Regular cardiac myocyte (primary cell): ENCODE results near the gene CAPG. TPM values are rescaled to one million over a fixed set of nuclear protein-coding genes. Genes with fewer than 3 reads are reported as not detected.

ENCODE experiments used
- total RNA-seq: library from RNA; depleted of rRNA; stranded (reverse); fragments of >200 nt; gene quantifications from 2 replicates; pipeline ENCODE4 v1.2.3, GENCODE V29; 2014

CAPG gene
- total RNA-seq = 22.8 and 28.4 TPM in 2 replicates

GRCh38 chr2:85409845-85410583 lies at the start of gene CAPG:
Gene CAPG, minus strand, starts transcription at chr2:85410366. Its CDS starts 8,221 bp downstream, at chr2:85402145.

GRCh38 chr2:85418132-85419008 lies 8.2 kb upstream of the CAPG start, which contains the start of gene SH2D6:
Gene SH2D6, plus strand, starts transcription at chr2:85418714. Its CDS starts 10,752 bp downstream, at chr2:85429466.

GRCh38 chr2:85354286-85355072 lies 55.7 kb downstream of the CAPG start, which contains the start of the genes ELMOD3 and RETSAT:
Gene ELMOD3, plus strand, starts transcription at chr2:85354769. Its CDS starts 2,430 bp downstream, at chr2:85357199.
Gene RETSAT, minus strand, starts transcription at chr2:85354528. Its CDS starts 21 bp downstream, at chr2:85354507.

Other genes starting within 250 kb of the CAPG start
- gene TGOLN2, start 82.4 kb downstream of the CAPG start, total RNA-seq = 105 and 132 TPM in 2 replicates
- 57.7 and 86.0 TPM in 2 replicates for gene RETSAT, start 55.8 kb downstream of the CAPG start, total RNA-seq
- 14.2 and 19.2 TPM in 2 replicates for gene ELMOD3, start 55.6 kb downstream of the CAPG start, total RNA-seq
- gene SH2D6, start 8.3 kb upstream of the CAPG start, total RNA-seq = not detected in 2 replicates
- gene MAT2A, start 128.8 kb upstream of the CAPG start, total RNA-seq = 38.9 and 103 TPM in 2 replicates
- 67.3 and 74.7 TPM in 2 replicates for gene GGCX, start 151.1 kb upstream of the CAPG start, total RNA-seq
- gene VAMP8, start 167.2 kb upstream of the CAPG start, total RNA-seq = 2.5 and 6.7 TPM in 2 replicates
- 35.8 and 68.6 TPM in 2 replicates for gene VAMP5, start 174.1 kb upstream of the CAPG start, total RNA-seq
- 230 and 232 TPM in 2 replicates for gene RNF181, start 185.4 kb upstream of the CAPG start, total RNA-seq
- 7.5 and 8.5 TPM in 2 replicates for gene TMEM150A, start 192.3 kb upstream of the CAPG start, total RNA-seq
- gene C2orf68, start 201.7 kb upstream of the CAPG start, total RNA-seq = 11.3 and 14.6 TPM in 2 replicates
- 29.3 and 49.1 TPM in 2 replicates for gene USP39, start 205.8 kb upstream of the CAPG start, total RNA-seq